HEK293 (cell line): ENCODE data around the gene CSRP2.

Source experiments
- CTCF ChIA-PET: fragments of 350-600 bp; formaldehyde crosslinking; extraction: SDS; loops from one replicate; lab custom pipeline; 2021; ENCODE audit warnings: antibody characterized with exemption; lab: Yijun Ruan, JAX
- POLR2A ChIA-PET: fragments of 300-600 bp; formaldehyde crosslinking; extraction: SDS; loops from one replicate; lab custom pipeline; 2020; ENCODE audit warnings: antibody characterized with exemption, inconsistent platforms; lab: Yijun Ruan, JAX
- H3K27ac ChIP-seq: fragments of 200-500 bp; sonication (Bioruptor generic); 2 replicates; pipeline ENCODE4 v1.5.1; 2014; ENCODE audit warnings: low read depth, low read length, control low read depth, inconsistent platforms; ENCODE audit errors: extremely low read depth
- H3K36me3 ChIP-seq, 2 experiments: fragments of 200-500 bp in 1 of 2; sonication (Bioruptor generic) in 1 of 2; 1 replicate in 1 of 2; 2 replicates in 1 of 2; pipeline ENCODE4 v1.5.1; 2014 to 2017; ENCODE audit warnings: inconsistent platforms in 2 of 2, low read length in 2 of 2; ENCODE audit not compliant: control insufficient read depth in 2 of 2, insufficient read depth in 1 of 2
- H3K4me1 ChIP-seq: fragments of 200-500 bp; sonication (Bioruptor generic); 2 replicates; pipeline ENCODE4 v1.5.1; 2014; ENCODE audit warnings: mild to moderate bottlenecking, low read length, inconsistent platforms; ENCODE audit not compliant: control insufficient read depth, insufficient read depth
- H3K4me3 ChIP-seq: 2 replicates; pipeline ENCODE4 v1.5.1; 2011; ENCODE audit warnings: low read depth, mild to moderate bottlenecking, control low read depth, low read length, moderate library complexity
- H3K9me3 ChIP-seq: fragments of 200-500 bp; sonication (Bioruptor generic); 2 replicates; pipeline ENCODE4 v1.5.1; 2014; ENCODE audit warnings: low read depth, low read length, inconsistent platforms; ENCODE audit not compliant: control insufficient read depth, insufficient read depth
- GLIS1 ChIP-seq: fragments of 450-650 bp; formaldehyde crosslinking; IDR thresholded peaks from 2 replicates; pipeline ENCODE4 v1.5.1; 2016; ENCODE audit warnings: missing biosample characterization, missing genetic modification characterization
- KLF10 ChIP-seq: fragments of 450-650 bp; IDR thresholded peaks from 2 replicates; pipeline ENCODE4 v1.5.1; 2018; ENCODE audit warnings: missing biosample characterization, mild to moderate bottlenecking, missing genetic modification characterization
- KLF16 ChIP-seq: fragments of 450-650 bp; formaldehyde crosslinking; IDR thresholded peaks from 2 replicates; pipeline ENCODE4 v1.5.1; 2017; ENCODE audit warnings: missing biosample characterization, missing genetic modification characterization
- KLF7 ChIP-seq: fragments of 450-650 bp; formaldehyde crosslinking; IDR thresholded peaks from 2 replicates; pipeline ENCODE4 v1.5.1; 2016; ENCODE audit warnings: missing biosample characterization, missing genetic modification characterization, borderline replicate concordance
- MZF1 ChIP-seq: fragments of 450-650 bp; formaldehyde crosslinking; IDR thresholded peaks from 2 replicates; pipeline ENCODE4 v1.5.1; 2017; ENCODE audit warnings: missing biosample characterization, missing genetic modification characterization, borderline replicate concordance
- PRDM2 ChIP-seq: fragments of 450-650 bp; formaldehyde crosslinking; IDR thresholded peaks from 2 replicates; pipeline ENCODE4 v1.5.1; 2016; ENCODE audit warnings: missing biosample characterization, missing genetic modification characterization, borderline replicate concordance
- SALL2 ChIP-seq: fragments of 450-650 bp; formaldehyde crosslinking; IDR thresholded peaks from 2 replicates; pipeline ENCODE4 v1.5.0; 2017; ENCODE audit warnings: missing biosample characterization, mild to moderate bottlenecking, missing genetic modification characterization, borderline replicate concordance
- YY2 ChIP-seq: fragments of 450-650 bp; formaldehyde crosslinking; IDR thresholded peaks from 2 replicates; pipeline ENCODE4 v1.5.1; 2016; ENCODE audit warnings: missing biosample characterization, missing genetic modification characterization
- ZFP37 ChIP-seq: fragments of 450-650 bp; formaldehyde crosslinking; IDR thresholded peaks from 2 replicates; pipeline ENCODE4 v1.5.1; 2016; ENCODE audit warnings: missing biosample characterization, missing genetic modification characterization
- ZNF302 ChIP-seq: fragments of 450-650 bp; formaldehyde crosslinking; IDR thresholded peaks from 2 replicates; pipeline ENCODE4 v1.5.1; 2016; ENCODE audit warnings: missing biosample characterization, missing genetic modification characterization, low read depth
- ZNF335 ChIP-seq: fragments of 450-650 bp; formaldehyde crosslinking; conservative IDR thresholded peaks from 2 replicates; pipeline ENCODE4 v1.5.1; 2016; ENCODE audit warnings: missing biosample characterization, missing genetic modification characterization
- ZNF544 ChIP-seq: fragments of 450-650 bp; formaldehyde crosslinking; IDR thresholded peaks from 2 replicates; pipeline ENCODE4 v1.5.0; 2017; ENCODE audit warnings: missing biosample characterization, missing genetic modification characterization
- ZNF610 ChIP-seq: fragments of 450-650 bp; formaldehyde crosslinking; IDR thresholded peaks from 2 replicates; pipeline ENCODE4 v1.5.1; 2016; ENCODE audit warnings: missing biosample characterization, missing genetic modification characterization, borderline replicate concordance
- ZNF626 ChIP-seq: fragments of 450-650 bp; sonication (Bioruptor Pico); formaldehyde crosslinking; IDR thresholded peaks from 2 replicates; pipeline ENCODE4 v1.5.1; 2018; ENCODE audit warnings: missing biosample characterization, missing genetic modification characterization, inconsistent platforms
- ZNF654 ChIP-seq: fragments of 450-650 bp; formaldehyde crosslinking; IDR thresholded peaks from 2 replicates; pipeline ENCODE4 v1.5.1; 2016; ENCODE audit warnings: low read depth, missing biosample characterization, missing genetic modification characterization
- ZNF658 ChIP-seq: fragments of 450-650 bp; formaldehyde crosslinking; IDR thresholded peaks from 2 replicates; pipeline ENCODE4; 2016; ENCODE audit warnings: missing biosample characterization, missing genetic modification characterization
- ZSCAN16 ChIP-seq: fragments of 450-650 bp; formaldehyde crosslinking; IDR thresholded peaks from 2 replicates; pipeline ENCODE4 v1.5.1; 2016; ENCODE audit warnings: missing biosample characterization, missing genetic modification characterization

The CSRP2 gene

GRCh38 chr12:76921100-76921471, 42.3 kb upstream of the CSRP2 start:
- CTCF ChIA-PET = interaction anchor here (1.4 kb wide), 1 partner anchor 130 kb away, joined by 3 read pairs; no protein-coding TSS in a partner anchor
- no peak overlapping the region for H3K27ac ChIP-seq
- H3K36me3 ChIP-seq = no peaks in the 10 kb centered on the region
- POLR2A ChIA-PET = no interaction called here
- H3K9me3 ChIP-seq = no peaks in the 10 kb centered on the region
- no peak overlapping the region for H3K4me3 ChIP-seq
- H3K4me1 ChIP-seq = peaks cover 8% of the 10 kb centered on the region
- TF ChIP-seq KLF7 (tag by site-specific recombination) (no peak), YY2 (tag by site-specific recombination) (no peak), ZNF610 (tag by site-specific recombination) (no peak), ZNF335 (tag by site-specific recombination) (no peak), ZNF302 (tag by site-specific recombination) (no peak), MZF1 (tag by site-specific recombination) (no peak), KLF16 (tag by site-specific recombination) (no peak), PRDM2 (tag by site-specific recombination) (no peak), ZSCAN16 (tag by site-specific recombination) (no peak)

GRCh38 chr12:76920172-76921099, 41.6 kb upstream of the CSRP2 start:
- peaks cover 12% of the 10 kb centered on the region for H3K4me1 ChIP-seq
- no peak overlapping the region for H3K4me3 ChIP-seq
- no peaks in the 10 kb centered on the region for H3K9me3 ChIP-seq
- ChIA-PET CTCF (interaction anchor here (0.6 to 1.4 kb wide), 2 partner anchors 97 to 129 kb away, joined by 3 read pairs; no protein-coding TSS in a partner anchor), POLR2A (no interaction called here)
- TF ChIP-seq GLIS1 (no peak), KLF10 (no peak), ZNF626 (no peak), SALL2 (tag by site-specific recombination) (no peak), ZNF544 (tag by site-specific recombination) (no peak), ZNF654 (tag by site-specific recombination) (no peak), ZFP37 (tag by site-specific recombination) (no peak), ZNF658 (tag by site-specific recombination) (no peak)
- TF ChIP-seq, all 188 proteins: peak for 0
- H3K36me3 ChIP-seq = no peaks in the 10 kb centered on the region
- H3K27ac ChIP-seq = no peak overlapping the region
